ENCODE results near the gene RPL22.

DNA sequence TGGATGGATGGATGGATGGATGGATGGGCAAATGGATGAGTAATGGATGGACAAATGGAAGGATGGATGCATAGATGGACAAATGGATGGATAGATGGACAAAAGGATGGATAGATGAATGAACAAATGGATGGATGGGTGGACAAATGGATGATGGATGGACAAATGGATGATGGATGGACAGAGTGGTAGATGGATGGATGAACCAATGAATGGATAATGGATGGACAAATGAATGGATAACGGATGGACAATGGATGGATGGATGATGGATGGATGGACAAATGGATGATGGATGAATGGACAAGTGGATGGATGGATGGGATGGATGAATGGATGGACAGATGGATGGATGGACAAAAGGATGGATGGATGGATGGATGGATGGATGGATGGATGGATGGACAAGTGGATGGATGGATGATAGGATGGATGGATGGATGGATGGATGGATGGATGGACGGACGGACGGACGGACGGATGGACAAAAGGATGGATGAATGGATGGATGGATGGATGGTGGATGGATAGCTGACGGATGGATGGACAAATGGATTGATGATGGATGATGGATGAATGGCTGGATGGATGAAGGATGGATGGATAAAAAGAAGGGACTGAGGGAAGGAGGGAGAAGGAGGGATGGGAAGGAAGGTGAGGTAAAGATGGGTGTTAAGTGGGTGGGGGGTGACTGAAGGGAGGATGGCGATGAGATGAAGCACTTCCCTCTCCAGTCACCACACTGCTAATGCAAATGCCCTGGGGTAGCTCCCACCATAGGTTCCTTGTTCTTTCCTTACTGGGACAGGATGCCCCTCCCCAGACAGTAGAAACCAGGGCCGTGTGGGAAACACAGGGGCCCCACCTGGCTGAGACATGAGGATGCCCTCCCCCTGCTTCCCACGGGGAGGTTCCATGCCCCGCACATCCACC is 49.1 kb downstream of the RPL22 start:
- TF ChIP-seq EP300 (IDR thresholded peaks at IDR 0.05), result no peak
- TF ChIP-seq, protein P1, sequence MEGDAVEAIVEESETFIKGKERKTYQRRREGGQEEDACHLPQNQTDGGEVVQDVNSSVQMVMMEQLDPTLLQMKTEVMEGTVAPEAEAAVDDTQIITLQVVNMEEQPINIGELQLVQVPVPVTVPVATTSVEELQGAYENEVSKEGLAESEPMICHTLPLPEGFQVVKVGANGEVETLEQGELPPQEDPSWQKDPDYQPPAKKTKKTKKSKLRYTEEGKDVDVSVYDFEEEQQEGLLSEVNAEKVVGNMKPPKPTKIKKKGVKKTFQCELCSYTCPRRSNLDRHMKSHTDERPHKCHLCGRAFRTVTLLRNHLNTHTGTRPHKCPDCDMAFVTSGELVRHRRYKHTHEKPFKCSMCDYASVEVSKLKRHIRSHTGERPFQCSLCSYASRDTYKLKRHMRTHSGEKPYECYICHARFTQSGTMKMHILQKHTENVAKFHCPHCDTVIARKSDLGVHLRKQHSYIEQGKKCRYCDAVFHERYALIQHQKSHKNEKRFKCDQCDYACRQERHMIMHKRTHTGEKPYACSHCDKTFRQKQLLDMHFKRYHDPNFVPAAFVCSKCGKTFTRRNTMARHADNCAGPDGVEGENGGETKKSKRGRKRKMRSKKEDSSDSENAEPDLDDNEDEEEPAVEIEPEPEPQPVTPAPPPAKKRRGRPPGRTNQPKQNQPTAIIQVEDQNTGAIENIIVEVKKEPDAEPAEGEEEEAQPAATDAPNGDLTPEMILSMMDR (IDR thresholded peaks at IDR 0.05), result no peak
